Mesenchymal stem cell (in vitro differentiated cells and primary cell): ENCODE data around the gene RNF223.
A peak's percentile ranks its signal among the peaks of the same experiment; 100 is the strongest.

Experiments used
- DNase-seq: peaks from one replicate; pipeline ENCODE4 v3.0.0-alpha.2; 2013
- H2AFZ ChIP-seq: one replicate; pipeline ENCODE4 v1.6.1; 2013; ENCODE audit warnings: low read depth, mild to moderate bottlenecking, control low read depth, inconsistent platforms, low read length, moderate library complexity
- H2AK5ac ChIP-seq: 2 replicates; pipeline ENCODE4 v1.6.1; 2013; ENCODE audit warnings: low read length, moderate library complexity, mild to moderate bottlenecking, inconsistent platforms; ENCODE audit not compliant: severe bottlenecking
- H2BK120ac ChIP-seq: one replicate; pipeline ENCODE4 v1.6.1; 2013; ENCODE audit warnings: low read depth, mild to moderate bottlenecking, inconsistent platforms, low read length, moderate library complexity
- H2BK12ac ChIP-seq, 2 experiments: one replicate each; pipeline ENCODE4 v1.6.1; 2013; ENCODE audit warnings: inconsistent platforms in 2 of 2, low read length in 2 of 2, mild to moderate bottlenecking in 2 of 2, moderate library complexity in 2 of 2, control low read depth in 1 of 2
- H2BK15ac ChIP-seq: one replicate; pipeline ENCODE4 v1.6.1; 2013; ENCODE audit warnings: mild to moderate bottlenecking, low read depth, inconsistent platforms; ENCODE audit not compliant: poor library complexity, severe bottlenecking
- H2BK5ac ChIP-seq: 2 replicates; pipeline ENCODE4 v1.6.1; 2013; ENCODE audit warnings: low read depth, mild to moderate bottlenecking, low read length, control low read depth, inconsistent platforms; ENCODE audit not compliant: poor library complexity, severe bottlenecking
- H3K14ac ChIP-seq, 2 experiments: one replicate each; pipeline ENCODE4 v1.6.1; 2013; ENCODE audit warnings: inconsistent platforms in 2 of 2, low read length in 2 of 2, control low read depth in 1 of 2, mild to moderate bottlenecking in 1 of 2, moderate library complexity in 1 of 2
- H3K18ac ChIP-seq, 2 experiments: one replicate each; pipeline ENCODE4 v1.6.1; 2013; ENCODE audit warnings: inconsistent platforms in 2 of 2, low read length in 2 of 2, control low read depth in 1 of 2, low read depth in 1 of 2, mild to moderate bottlenecking in 1 of 2
- H3K23ac ChIP-seq, 2 experiments: one replicate each; pipeline ENCODE4 v1.6.1; 2013; ENCODE audit warnings: inconsistent platforms in 2 of 2, low read length in 2 of 2, mild to moderate bottlenecking in 2 of 2, moderate library complexity in 2 of 2, control low read depth in 1 of 2
- H3K27ac ChIP-seq: 2 replicates; pipeline ENCODE4 v1.5.1; 2013; ENCODE audit warnings: mild to moderate bottlenecking, moderate library complexity, low read length, control low read depth, inconsistent platforms; ENCODE audit not compliant: poor library complexity, severe bottlenecking
- H3K27me3 ChIP-seq, 2 experiments: 2 replicates each; pipeline versions ENCODE4 v1.6.1 to v1.7.0; 2013; ENCODE audit warnings: low read length in 2 of 2, mild to moderate bottlenecking in 2 of 2, moderate library complexity in 2 of 2, control low read depth in 1 of 2, inconsistent platforms in 1 of 2; ENCODE audit not compliant: control insufficient read depth in 1 of 2, insufficient read depth in 1 of 2
- H3K36me3 ChIP-seq, 2 experiments: 2 replicates each; pipeline versions ENCODE4 v1.6.1 to v1.7.0; 2013; ENCODE audit warnings: low read length in 2 of 2, control low read depth in 1 of 2, inconsistent platforms in 1 of 2, low read depth in 1 of 2, mild to moderate bottlenecking in 1 of 2; ENCODE audit not compliant: insufficient read depth in 2 of 2, control insufficient read depth in 1 of 2
- H3K4ac ChIP-seq, 2 experiments: one replicate each; pipeline ENCODE4 v1.6.1; 2013; ENCODE audit warnings: inconsistent platforms in 2 of 2, low read length in 2 of 2, mild to moderate bottlenecking in 2 of 2, moderate library complexity in 2 of 2, control low read depth in 1 of 2, low read depth in 1 of 2
- H3K4me1 ChIP-seq: 2 replicates; pipeline ENCODE4 v1.6.1; 2013; ENCODE audit warnings: low read depth, low read length, control low read depth; ENCODE audit not compliant: control insufficient read depth, insufficient read depth
- H3K4me2 ChIP-seq: 2 replicates; pipeline ENCODE4 v1.6.1; 2013; ENCODE audit warnings: low read length, mild to moderate bottlenecking, inconsistent platforms; ENCODE audit not compliant: poor library complexity, severe bottlenecking
- H3K4me3 ChIP-seq, 2 experiments: 2 replicates each; pipeline versions ENCODE4 v1.5.1 to v1.7.0; 2013; ENCODE audit warnings: low read length in 2 of 2, mild to moderate bottlenecking in 2 of 2, control low read depth in 1 of 2, low read depth in 1 of 2; ENCODE audit not compliant: insufficient read depth in 1 of 2
- H3K79me1 ChIP-seq: replicated peaks from 2 replicates; pipeline ENCODE4 v1.6.1; 2013; ENCODE audit warnings: mild to moderate bottlenecking, control low read depth, low read length, inconsistent platforms; ENCODE audit not compliant: poor library complexity, severe bottlenecking
- H3K9ac ChIP-seq: 2 replicates; pipeline ENCODE4 v1.7.0; 2013; ENCODE audit warnings: mild to moderate bottlenecking, low read length, moderate library complexity
- H3K9me3 ChIP-seq: 2 replicates; pipeline ENCODE4 v1.7.0; 2013; ENCODE audit warnings: mild to moderate bottlenecking, low read length; ENCODE audit not compliant: control insufficient read depth
- H4K8ac ChIP-seq: one replicate; pipeline ENCODE4 v1.6.1; 2013; ENCODE audit warnings: inconsistent platforms, mild to moderate bottlenecking, low read length, moderate library complexity
- H4K91ac ChIP-seq: one replicate; pipeline ENCODE4 v1.6.1; 2013; ENCODE audit warnings: mild to moderate bottlenecking, low read length, inconsistent platforms
- WGBS: methylation state at CpG from one replicate; pipeline ENCODE4 v1.1.7; 2013; ENCODE audit warnings: mixed read lengths; 5-methylcytosine and 5-hydroxymethylcytosine counted together

The RNF223 gene

DNA sequence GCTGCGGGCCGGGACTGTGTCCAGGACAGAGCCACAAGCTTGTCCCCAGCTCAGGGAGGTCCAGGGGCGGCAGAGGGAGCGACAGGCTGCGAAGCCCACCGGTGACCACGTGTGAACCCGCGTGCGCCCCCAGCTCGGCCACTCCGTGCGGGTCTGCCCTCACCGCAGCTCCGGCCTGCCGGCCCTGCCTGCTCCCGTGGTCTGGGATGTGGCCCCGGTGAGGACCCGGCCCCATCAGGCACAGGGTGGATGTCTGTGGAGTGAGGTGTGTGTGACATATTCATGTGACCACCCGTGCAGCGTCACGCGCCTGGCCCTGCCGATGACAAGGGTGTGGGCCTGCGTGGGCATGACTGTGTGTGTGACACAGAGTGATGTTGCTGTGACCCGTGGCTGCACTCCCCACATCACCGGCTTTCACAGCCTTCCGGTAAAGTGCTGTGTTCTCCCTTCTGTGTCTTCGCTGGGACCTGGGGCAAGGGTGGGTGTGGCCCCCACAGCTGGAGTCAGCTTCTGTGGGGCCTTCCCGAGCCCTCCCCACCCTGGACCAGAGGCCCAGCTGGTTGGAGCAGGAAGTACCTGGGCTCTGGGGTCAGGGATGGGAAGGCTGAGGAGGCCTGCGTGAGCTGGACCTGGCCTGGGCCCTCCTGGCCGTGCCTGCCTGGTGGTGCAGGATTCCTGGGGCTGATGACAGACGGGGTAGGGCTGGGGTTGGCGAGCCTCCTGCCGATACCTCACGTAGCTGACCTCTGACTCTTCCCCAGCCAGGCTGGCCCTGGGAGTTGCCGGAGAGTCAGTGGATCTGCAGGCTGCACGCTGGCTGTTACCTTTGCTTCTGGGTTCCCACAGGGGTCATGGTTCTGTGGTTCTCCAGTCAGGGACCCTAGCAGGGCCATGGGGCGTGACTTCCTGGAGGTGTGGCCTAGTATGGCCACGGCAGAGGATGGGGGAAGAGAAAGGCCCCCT lies 4.1 kb downstream of the RNF223 start:
- DNase-seq: no peak
- Histone ChIP-seq H3K4me2 (peak overlapping the region; percentile 87), H3K27ac (no peak overlapping the region), H3K27me3 (peaks cover 0 to 62% of the 10 kb centered on the region in 2 experiments), H4K91ac (peak overlapping the region; percentile 65), H2BK15ac (no peak overlapping the region), H3K4me3 (no peak overlapping the region), H2BK120ac (peak overlapping the region; percentile 24), H3K18ac (no peak overlapping the region), H3K79me1 (peaks cover 1% of the 10 kb centered on the region), H2AFZ (peak overlapping the region; percentile 64), H3K36me3 (peaks cover 0 to 12% of the 10 kb centered on the region in 2 experiments), H2BK5ac (no peak overlapping the region), H3K14ac (no peak overlapping the region), H3K23ac (no peak overlapping the region), H3K4ac (no peak overlapping the region), H3K4me1 (peaks cover 37% of the 10 kb centered on the region), H3K9me3 (no peaks in the 10 kb centered on the region), H2BK12ac (peak overlapping the region in 1 of 2 experiments; percentile 32), H3K9ac (no peak overlapping the region), H4K8ac (peak overlapping the region; percentile 75), H2AK5ac (no peak overlapping the region)
- WGBS: 75% methylated on average over 40 of the region's 40 CpGs

DNA sequence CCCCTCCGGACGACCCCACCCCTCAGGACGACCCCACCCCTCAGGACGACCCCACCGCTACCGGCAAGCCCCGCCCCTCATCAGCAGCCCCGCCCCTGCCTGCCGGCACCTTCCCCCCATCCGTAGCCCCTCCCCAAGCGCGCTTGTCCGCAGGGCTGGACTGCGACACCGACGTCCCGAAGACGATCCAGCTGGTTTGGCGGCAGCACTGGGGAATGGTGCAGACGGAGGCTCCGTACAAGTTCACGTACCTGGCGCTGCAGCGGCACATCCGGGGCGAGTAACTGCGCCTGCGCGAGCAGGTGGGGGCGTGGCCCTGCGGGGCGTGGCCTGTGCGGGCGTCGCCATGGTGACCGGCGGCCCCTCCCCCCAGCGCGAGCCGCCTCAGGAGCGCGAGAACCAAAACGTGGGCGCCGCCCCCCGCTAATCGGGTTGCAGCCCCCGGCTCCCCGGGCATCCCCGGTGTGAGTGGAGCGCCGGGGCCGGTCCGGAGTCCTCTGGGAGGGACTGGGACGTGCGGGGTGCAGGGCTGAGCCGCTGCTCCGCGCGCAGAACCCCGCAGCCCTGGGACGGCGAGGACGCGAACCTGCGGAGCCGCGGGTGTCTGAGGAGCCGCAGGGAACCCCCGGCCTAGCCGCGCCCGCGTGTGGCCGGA lies 4.9 kb downstream of the RNF223 start:
- peak overlapping the region; percentile 63 to 91 for H3K4me3 ChIP-seq
- peaks cover 0 to 58% of the 10 kb centered on the region in 2 experiments for H3K27me3 ChIP-seq
- peak overlapping the region; percentile 93 to 97 for H3K18ac ChIP-seq
- H3K27ac ChIP-seq: no peak overlapping the region
- peak overlapping the region; percentile 95 for H2AFZ ChIP-seq
- no peak overlapping the region for H3K9ac ChIP-seq
- H3K23ac ChIP-seq: no peak overlapping the region
- H3K79me1 ChIP-seq: peaks cover 1% of the 10 kb centered on the region
- peak overlapping the region in 1 of 2 experiments; percentile 86 for H3K14ac ChIP-seq
- H2BK120ac ChIP-seq: peak overlapping the region; percentile 24
- DNase-seq: peak; percentile 53
- no peaks in the 10 kb centered on the region for H3K9me3 ChIP-seq
- 7% methylated on average over 67 of the region's 75 CpGs for WGBS
- H4K91ac ChIP-seq: peak overlapping the region; percentile 82
- H2BK5ac ChIP-seq: no peak overlapping the region
- peak overlapping the region; percentile 87 for H3K4me2 ChIP-seq
- H4K8ac ChIP-seq: peak overlapping the region; percentile 97
- peak overlapping the region in 1 of 2 experiments; percentile 38 for H3K4ac ChIP-seq
- no peak overlapping the region for H2AK5ac ChIP-seq
- H2BK12ac ChIP-seq: no peak overlapping the region
- peaks cover 37% of the 10 kb centered on the region for H3K4me1 ChIP-seq
- H2BK15ac ChIP-seq: no peak overlapping the region
- H3K36me3 ChIP-seq: peaks cover 0 to 12% of the 10 kb centered on the region in 2 experiments

DNA sequence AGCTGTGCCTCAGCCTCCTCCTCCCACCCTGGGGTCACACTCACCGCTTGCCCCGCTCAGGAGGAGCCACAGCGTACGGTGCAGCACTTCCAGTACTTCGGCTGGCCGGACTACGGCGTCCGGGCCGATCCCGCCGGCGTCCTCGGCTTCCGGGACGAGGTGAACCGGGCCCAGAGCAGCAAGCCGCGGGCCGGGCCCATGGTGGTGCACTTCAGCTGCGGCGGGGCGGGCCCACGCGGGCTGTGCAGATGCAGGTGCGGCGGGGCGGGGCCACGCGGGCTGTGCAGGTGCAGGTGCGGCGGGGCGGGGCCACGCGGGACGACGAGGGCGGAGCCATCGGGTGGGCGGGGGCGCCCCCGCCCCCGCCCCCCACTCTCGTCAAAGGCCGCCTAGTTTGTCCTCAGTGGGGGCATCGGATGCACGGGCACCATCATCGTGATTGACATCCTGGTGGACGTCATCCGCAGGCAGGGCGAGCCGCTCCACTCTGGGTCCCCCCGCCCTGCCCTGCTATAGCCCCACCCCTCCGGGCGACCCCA lies 5.5 kb downstream of the RNF223 start:
- 10% methylated on average over 33 of the region's 55 CpGs for WGBS
- peaks cover 0 to 64% of the 10 kb centered on the region in 2 experiments for H3K27me3 ChIP-seq
- peak overlapping the region; percentile 69 for H3K4me2 ChIP-seq
- H2AK5ac ChIP-seq: no peak overlapping the region
- no peak overlapping the region for H4K91ac ChIP-seq
- no peak for DNase-seq
- H3K36me3 ChIP-seq: peaks cover 0 to 12% of the 10 kb centered on the region in 2 experiments
- peak overlapping the region; percentile 25 for H4K8ac ChIP-seq
- no peak overlapping the region for H3K9ac ChIP-seq
- peak overlapping the region in 1 of 2 experiments; percentile 91 for H3K4me3 ChIP-seq
- no peak overlapping the region for H2BK12ac ChIP-seq
- peaks cover 43% of the 10 kb centered on the region for H3K4me1 ChIP-seq
- H3K79me1 ChIP-seq: peaks cover 1% of the 10 kb centered on the region
- H2BK15ac ChIP-seq: no peak overlapping the region
- no peak overlapping the region for H2AFZ ChIP-seq
- no peak overlapping the region for H3K18ac ChIP-seq
- no peak overlapping the region for H3K4ac ChIP-seq
- no peak overlapping the region for H2BK120ac ChIP-seq
- H3K23ac ChIP-seq: no peak overlapping the region
- no peak overlapping the region for H3K14ac ChIP-seq
- H3K27ac ChIP-seq: no peak overlapping the region
- H3K9me3 ChIP-seq: no peaks in the 10 kb centered on the region
- no peak overlapping the region for H2BK5ac ChIP-seq
